ENCODE results near the gene HSPB6. TPM values are rescaled to one million over a fixed set of nuclear protein-coding genes. Genes with fewer than 3 reads are reported as not detected.

HSPB6 gene
- total RNA-seq, 2 donors from 2014 or later, result 78.6 to 130 TPM

GRCh38 chr19:35748106-35749020, 8.5 kb downstream of the HSPB6 start, which contains the start of gene LIN37:
TSS of gene LIN37 (plus strand) at chr19:35748576. CDS start at chr19:35748725, 149 bp downstream.
- Histone ChIP-seq H3K27ac (peak within 1 kb of the TSS; percentile 71 to 83), H3K9me3 (no peaks in the 10 kb centered on the region), H3K36me3 (peaks cover 12% of the 10 kb centered on the region), H3K27me3 (replicated peaks; ENCODE audit: insufficient read depth) (no peaks in the 10 kb centered on the region), H3K4me1 (ENCODE audit: control insufficient read depth in 1 of 2, low read depth in 2 of 2) (peaks cover 31 to 45% of the 10 kb centered on the region in 2 donors), H3K4me3 (peak within 1 kb of the TSS; percentile 97)
- peak; percentile 93 for ATAC-seq (ENCODE audit: insufficient number of reproducible peaks, low FRiP score, low read depth)
- TF ChIP-seq CTCF (IDR thresholded peaks at IDR 0.05), result no peak
- peak; percentile 99 for DNase-seq (ENCODE audit: low spot score)

DNA sequence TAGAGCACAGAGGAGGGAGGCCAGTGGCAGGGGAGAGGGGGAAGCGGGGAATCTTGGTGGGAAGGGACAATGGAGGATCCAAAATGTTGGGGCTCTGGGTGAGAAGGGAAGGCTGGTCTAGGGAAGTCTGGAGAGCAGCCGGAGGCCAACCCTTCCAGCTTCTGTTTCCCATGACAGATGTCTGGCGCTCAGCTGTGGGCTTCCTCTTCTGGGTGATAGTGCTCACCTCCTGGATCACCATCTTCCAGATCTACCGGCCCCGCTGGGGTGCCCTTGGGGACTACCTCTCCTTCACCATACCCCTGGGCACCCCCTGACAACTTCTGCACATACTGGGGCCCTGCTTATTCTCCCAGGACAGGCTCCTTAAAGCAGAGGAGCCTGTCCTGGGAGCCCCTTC, 10.3 kb downstream of the HSPB6 start:
- no peak for DNase-seq (ENCODE audit: low spot score)
- peak overlapping the region in 1 of 2 donors; percentile 99 for H3K27ac ChIP-seq
- peaks cover 4% of the 10 kb centered on the region for H3K36me3 ChIP-seq
- no peaks in the 10 kb centered on the region for H3K27me3 ChIP-seq (replicated peaks; ENCODE audit: insufficient read depth)
- ATAC-seq (ENCODE audit: insufficient number of reproducible peaks, low FRiP score, low read depth), result no peak
- peaks cover 31 to 45% of the 10 kb centered on the region in 2 donors for H3K4me1 ChIP-seq (ENCODE audit: control insufficient read depth in 1 of 2, low read depth in 2 of 2)
- no peaks in the 10 kb centered on the region for H3K9me3 ChIP-seq
- H3K4me3 ChIP-seq, result peak overlapping the region; percentile 91
- no peak for TF ChIP-seq CTCF (IDR thresholded peaks at IDR 0.05)

DNA sequence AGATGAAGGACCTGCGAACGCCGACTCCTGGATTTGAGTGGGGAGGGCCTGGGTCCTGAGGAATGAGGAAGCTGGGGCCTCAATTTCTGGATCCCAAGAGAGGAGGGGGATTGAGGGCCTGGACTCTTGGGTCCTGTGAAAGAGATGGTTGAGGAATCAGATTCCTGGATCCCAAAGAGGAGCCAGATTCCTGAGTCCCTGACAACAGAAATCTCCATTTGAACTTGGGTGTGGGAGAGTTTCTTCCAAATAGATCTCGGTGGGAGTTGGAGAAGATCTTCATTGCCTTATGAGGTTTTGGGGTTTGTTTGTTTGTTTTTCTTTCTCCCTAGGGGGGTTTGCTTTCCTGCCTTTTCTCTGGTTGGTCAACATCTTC, 10.8 kb downstream of the HSPB6 start:
- ATAC-seq (ENCODE audit: insufficient number of reproducible peaks, low FRiP score, low read depth), result no peak

DNA sequence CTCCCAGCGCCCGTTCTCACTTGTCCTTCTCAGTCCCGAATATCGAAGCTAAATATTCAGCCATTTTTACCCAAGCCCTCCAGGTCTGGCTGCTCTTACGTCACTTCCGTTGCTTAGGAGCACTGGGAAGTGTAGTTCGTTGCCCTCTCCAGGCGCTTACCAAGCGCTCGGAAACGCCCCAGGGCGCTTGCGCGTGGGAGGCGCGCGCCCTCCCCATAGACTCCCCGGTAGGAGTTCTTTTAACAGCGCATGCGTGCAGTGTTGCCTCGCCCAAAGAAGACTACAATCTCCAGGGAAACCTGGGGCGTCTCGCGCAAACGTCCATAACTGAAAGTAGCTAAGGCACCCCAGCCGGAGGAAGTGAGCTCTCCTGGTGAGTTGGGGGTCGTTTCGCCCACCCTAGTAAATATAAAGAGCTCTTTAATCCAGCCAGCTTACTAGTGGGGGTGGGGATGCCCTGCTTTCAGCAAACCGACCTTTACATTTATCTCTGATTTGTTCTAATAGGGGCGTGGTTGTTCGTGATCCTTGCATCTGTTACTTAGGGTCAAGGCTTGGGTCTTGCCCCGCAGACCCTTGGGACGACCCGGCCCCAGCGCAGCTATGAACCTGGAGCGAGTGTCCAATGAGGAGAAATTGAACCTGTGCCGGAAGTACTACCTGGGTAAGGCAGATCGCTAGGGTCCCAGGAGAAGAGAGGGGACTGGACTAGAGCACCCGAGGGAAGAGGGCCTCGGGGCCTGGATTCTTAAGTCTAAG, 11.3 kb downstream of the HSPB6 start, which contains the start of the genes PSENEN and U2AF1L4:
TSS of gene PSENEN (plus strand) at position 324 of the 759 bp plus-strand sequence. CDS start at position 604, 280 bp downstream.
TSS of gene U2AF1L4 (minus strand) at position 91 of the 759 bp plus-strand sequence. CDS start at position 64, 27 bp downstream.
- H3K27me3 ChIP-seq (replicated peaks; ENCODE audit: insufficient read depth), result no peaks in the 10 kb centered on the region
- ATAC-seq (ENCODE audit: insufficient number of reproducible peaks, low FRiP score, low read depth) (peak; percentile 72), DNase-seq (ENCODE audit: low spot score) (peak; percentile 93)
- peaks cover 31 to 50% of the 10 kb centered on the region in 2 donors for H3K4me1 ChIP-seq (ENCODE audit: control insufficient read depth in 1 of 2, low read depth in 2 of 2)
- H3K9me3 ChIP-seq, result no peaks in the 10 kb centered on the region
- peak within 1 kb of the TSS; percentile 99 to 100 for H3K27ac ChIP-seq
- H3K36me3 ChIP-seq, result peaks cover 4% of the 10 kb centered on the region
- peak within 1 kb of the TSS; percentile 91 for H3K4me3 ChIP-seq
- TF ChIP-seq CTCF (IDR thresholded peaks at IDR 0.05), result no peak

More for the DNA sequence above, 10.8 kb downstream of the HSPB6 start:
- no peak for TF ChIP-seq CTCF (IDR thresholded peaks at IDR 0.05)
- peaks cover 31 to 46% of the 10 kb centered on the region in 2 donors for H3K4me1 ChIP-seq (ENCODE audit: control insufficient read depth in 1 of 2, low read depth in 2 of 2)
- H3K36me3 ChIP-seq, result peaks cover 4% of the 10 kb centered on the region
- no peaks in the 10 kb centered on the region for H3K27me3 ChIP-seq (replicated peaks; ENCODE audit: insufficient read depth)
- peak overlapping the region; percentile 91 for H3K4me3 ChIP-seq
- no peaks in the 10 kb centered on the region for H3K9me3 ChIP-seq
- peak overlapping the region; percentile 99 to 100 for H3K27ac ChIP-seq
- DNase-seq (ENCODE audit: low spot score), result no peak

All from thoracic aorta (tissue), 2 donors.